GM21576 (cell line): ENCODE measurements around the gene CDKL5.

Source experiments
- ATAC-seq: cut with Tn5 transposase; IDR thresholded peaks from one replicate; pipeline ENCODE4 v1.9.1; 2021; ENCODE audit warnings: mild to moderate bottlenecking, moderate library complexity; ENCODE audit not compliant: unreplicated experiment

The CDKL5 gene

GRCh38 chrX:18639280-18639679, 213.9 kb downstream of the CDKL5 start:
- no peak for ATAC-seq

- no peak for ATAC-seq
Observed at GRCh38 chrX:18640686-18641085, 215.3 kb downstream of the CDKL5 start.

GRCh38 chrX:18643243-18643642, 217.8 kb downstream of the CDKL5 start:
- ATAC-seq, result no peak

- no peak for ATAC-seq
Observed at GRCh38 chrX:18643853-18644252, 218.4 kb downstream of the CDKL5 start.

GRCh38 chrX:18647621-18648020, 222.2 kb downstream of the CDKL5 start:
- ATAC-seq, result no peak

GRCh38 chrX:18649498-18649951, 224.1 kb downstream of the CDKL5 start:
- ATAC-seq, result no peak

- no peak for ATAC-seq
Observed at GRCh38 chrX:18650662-18651061, 225.3 kb downstream of the CDKL5 start.

GRCh38 chrX:18652636-18653035, 227.2 kb downstream of the CDKL5 start:
- ATAC-seq, result no peak

- ATAC-seq, result no peak
Observed at GRCh38 chrX:18654875-18655836, 229.7 kb downstream of the CDKL5 start.

- no peak for ATAC-seq
Observed at GRCh38 chrX:18661273-18661672, 235.9 kb downstream of the CDKL5 start.

GRCh38 chrX:18664947-18665346, 239.5 kb downstream of the CDKL5 start:
- no peak for ATAC-seq

- ATAC-seq, result no peak
Observed at GRCh38 chrX:18666614-18667013, 241.2 kb downstream of the CDKL5 start.

GRCh38 chrX:18668071-18668835, 242.8 kb downstream of the CDKL5 start:
- ATAC-seq, result no peak

GRCh38 chrX:18672008-18672407, 246.6 kb downstream of the CDKL5 start, which contains the start of gene RS1:
RS1 (minus strand) TSS chrX:18672108; CDS start chrX:18672068, 40 bp downstream.
- ATAC-seq, result no peak

- peak; percentile 47 for ATAC-seq
Observed at GRCh38 chrX:18674417-18674787, 249.0 kb downstream of the CDKL5 start.

- peak; percentile 70 for ATAC-seq
Observed at GRCh38 chrX:18674788-18675735, 249.7 kb downstream of the CDKL5 start.

GRCh38 chrX:18676050-18676449, 250.6 kb downstream of the CDKL5 start:
- ATAC-seq, result no peak

GRCh38 chrX:18676470-18676869, 251.1 kb downstream of the CDKL5 start:
- no peak for ATAC-seq

- ATAC-seq, result no peak
Observed at GRCh38 chrX:18677161-18677869, 251.9 kb downstream of the CDKL5 start.

GRCh38 chrX:18681996-18682395, 256.6 kb downstream of the CDKL5 start:
- ATAC-seq, result no peak
